GM23338 (cell line): ENCODE measurements around the gene OR2AT4. TPM values are rescaled to one million over a fixed set of nuclear protein-coding genes. Genes with fewer than 3 reads are reported as not detected.

Source experiments
- ATAC-seq: fragments of 200-7000 bp; cut with Tn5 transposase; 3 replicates; pipeline ENCODE4 v1.9.1; 2020
- DNase-seq: peaks from one replicate; pipeline ENCODE4 v3.0.0-alpha.2; 2015; ENCODE audit warnings: low spot score
- H2AFZ ChIP-seq: fragments of 200-600 bp; sonication (generic); 2 replicates; pipeline ENCODE4 v1.8.0; 2016; ENCODE audit warnings: antibody characterized with exemption, mild to moderate bottlenecking, moderate library complexity
- H3F3A ChIP-seq: fragments of 200-600 bp; sonication (generic); replicated peaks from 2 replicates; pipeline ENCODE4 v1.8.0; 2017; ENCODE audit warnings: antibody characterized with exemption, mixed run types, low read depth
- H3K27ac ChIP-seq: fragments of 200-600 bp; sonication (generic); 2 replicates; pipeline ENCODE4 v1.6.1; 2016; ENCODE audit warnings: low read depth
- H3K27me3 ChIP-seq: fragments of 200-600 bp; sonication (generic); 2 replicates; pipeline ENCODE4 v1.8.0; 2016; ENCODE audit warnings: mild to moderate bottlenecking, mixed run types, moderate library complexity; ENCODE audit not compliant: insufficient read depth
- H3K36me3 ChIP-seq: fragments of 200-600 bp; sonication (generic); 2 replicates; pipeline ENCODE4 v1.8.0; 2016; ENCODE audit warnings: mild to moderate bottlenecking; ENCODE audit not compliant: insufficient read depth
- H3K4me1 ChIP-seq: fragments of 200-600 bp; sonication (generic); 2 replicates; pipeline ENCODE4 v1.8.0; 2016; ENCODE audit warnings: mild to moderate bottlenecking, moderate library complexity; ENCODE audit not compliant: insufficient read depth
- H3K4me2 ChIP-seq: fragments of 200-600 bp; sonication (generic); 2 replicates; pipeline ENCODE4 v1.7.1; 2017; ENCODE audit warnings: mixed run types
- H3K4me3 ChIP-seq: fragments of 200-600 bp; sonication (generic); 2 replicates; pipeline ENCODE4 v1.6.1; 2016; ENCODE audit warnings: mixed run types
- H3K79me2 ChIP-seq: fragments of 200-600 bp; sonication (generic); replicated peaks from 2 replicates; pipeline ENCODE4 v1.8.0; 2017; ENCODE audit warnings: mild to moderate bottlenecking; ENCODE audit not compliant: insufficient read depth
- H3K9me2 ChIP-seq: fragments of 200-600 bp; sonication (generic); 2 replicates; pipeline ENCODE4 v1.8.0; 2017; ENCODE audit not compliant: insufficient read depth
- H4K20me1 ChIP-seq: fragments of 200-600 bp; sonication (generic); replicated peaks from 2 replicates; pipeline ENCODE4 v1.8.0; 2017; ENCODE audit warnings: mild to moderate bottlenecking; ENCODE audit not compliant: insufficient read depth
- H3K27ac Mint-ChIP-seq: 2 replicates; pipeline ENCODE4 v1.8.0; 2020; ENCODE audit warnings: inconsistent platforms, mild to moderate bottlenecking, moderate library complexity, mixed read lengths
- H3K27me3 Mint-ChIP-seq: 3 replicates; pipeline ENCODE4 v1.8.0; 2022; ENCODE audit warnings: low read depth, mild to moderate bottlenecking, moderate library complexity, mixed read lengths, inconsistent platforms; ENCODE audit not compliant: insufficient read depth, poor library complexity
- H3K36me3 Mint-ChIP-seq: 3 replicates; pipeline ENCODE4 v1.8.0; 2021; ENCODE audit warnings: low read depth, mild to moderate bottlenecking, inconsistent platforms, moderate library complexity, mixed read lengths
- H3K4me1 Mint-ChIP-seq: 3 replicates; pipeline ENCODE4 v1.8.0; 2020; ENCODE audit warnings: mild to moderate bottlenecking, inconsistent platforms, mixed read lengths
- H3K4me3 Mint-ChIP-seq: 3 replicates; pipeline ENCODE4 v1.8.0; 2021; ENCODE audit warnings: moderate library complexity, mild to moderate bottlenecking, inconsistent platforms, mixed read lengths
- H3K9me3 Mint-ChIP-seq: 3 replicates; pipeline ENCODE4 v1.8.0; 2020; ENCODE audit warnings: moderate library complexity, mild to moderate bottlenecking, inconsistent platforms, mixed read lengths
- CREB1 ChIP-seq: fragments of 250-450 bp; sonication (Bioruptor Pico); IDR thresholded peaks from 2 replicates; pipeline ENCODE4 v1.5.0; 2020; ENCODE audit warnings: low read depth, mild to moderate bottlenecking, moderate library complexity
- ETS1 ChIP-seq: IDR thresholded peaks from 2 replicates; pipeline ENCODE4 v1.6.1; 2016; ENCODE audit warnings: antibody characterized with exemption
- EZH2phosphoT487 ChIP-seq: fragments of 200-600 bp; sonication (generic); IDR thresholded peaks from one replicate; pipeline ENCODE4 v1.8.1; 2018; ENCODE audit warnings: antibody characterized with exemption; ENCODE audit not compliant: unreplicated experiment
- JUNB ChIP-seq: IDR thresholded peaks from one replicate; pipeline ENCODE4 v1.6.1; 2016; ENCODE audit warnings: antibody characterized with exemption; ENCODE audit not compliant: unreplicated experiment
- NANOG ChIP-seq: IDR thresholded peaks from 2 replicates; pipeline ENCODE4 v1.6.1; 2016; ENCODE audit warnings: antibody characterized with exemption, borderline replicate concordance
- POLR2AphosphoS5 ChIP-seq: IDR thresholded peaks from 2 replicates; pipeline ENCODE4 v1.6.1; 2016; ENCODE audit warnings: antibody characterized with exemption, low read depth
- STAT1 ChIP-seq: IDR thresholded peaks from one replicate; pipeline ENCODE4 v1.6.1; 2016; ENCODE audit warnings: antibody characterized with exemption; ENCODE audit not compliant: unreplicated experiment
- polyA plus RNA-seq: library from polyadenylated mRNA; unstranded; fragments of >200 nt; fragmentation: Nextera tagmentation; extraction: Ambion mirVana; gene quantifications from 2 replicates; pipeline ENCODE4 v1.2.1, GENCODE V29; 2016
- total RNA-seq: library from RNA; depleted of rRNA; stranded (reverse); fragments of >200 nt; shearing (Covaris generic); gene quantifications from 2 replicates; pipeline ENCODE4 v1.2.3, GENCODE V29; 2014
- TF ChIP-seq, protein P1 (sequence below), 2 experiments: fragments of 200-600 bp in 1 of 2; sonication (generic) in 1 of 2; conservative IDR thresholded peaks; 2 replicates each; pipeline versions ENCODE4 v1.5.1 to v1.6.1; 2016 to 2017; ENCODE audit warnings: antibody characterized with exemption in 2 of 2, low read depth in 2 of 2, mild to moderate bottlenecking in 2 of 2, moderate library complexity in 1 of 2

The OR2AT4 gene
- total and polyA plus RNA-seq, 2 experiments from 2014 or later = not detected

GRCh38 chr11:75087319-75088305, 9.1 kb downstream of the OR2AT4 start:
- H3K79me2 ChIP-seq = no peaks in the 10 kb centered on the region
- peak; percentile 74 for ATAC-seq

DNA sequence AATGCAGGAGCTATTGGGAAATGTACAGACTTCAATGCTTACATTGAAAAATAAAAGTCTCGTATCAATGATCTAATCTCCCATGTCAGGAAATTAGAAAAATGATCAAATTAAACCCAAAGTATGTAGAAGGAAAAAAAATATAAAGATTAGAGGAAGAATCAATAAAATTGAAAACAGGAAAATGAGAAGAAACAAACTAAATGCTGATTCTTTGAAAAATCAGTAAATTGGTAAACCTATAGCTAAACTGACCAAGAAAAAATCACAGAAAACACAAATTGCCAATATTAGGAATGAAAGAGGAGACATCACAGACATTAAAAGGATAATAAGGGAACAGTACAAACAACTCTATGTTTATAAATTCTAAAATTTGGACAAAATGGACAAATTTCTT, 11.8 kb downstream of the OR2AT4 start:
- Mint-ChIP-seq H3K36me3 (no peaks in the 10 kb centered on the region), H3K27ac (no peak overlapping the region), H3K4me3 (no peak overlapping the region), H3K9me3 (no peaks in the 10 kb centered on the region; the same call in 2 of the 3 replicates), H3K27me3 (no peaks in the 10 kb centered on the region), H3K4me1 (no peaks in the 10 kb centered on the region)
- Histone ChIP-seq H2AFZ (no peak overlapping the region), H3F3A (no peaks in the 10 kb centered on the region), H3K79me2 (no peaks in the 10 kb centered on the region), H3K27ac (no peak overlapping the region), H3K4me3 (no peak overlapping the region), H3K4me2 (no peak overlapping the region), H3K27me3 (no peaks in the 10 kb centered on the region), H3K4me1 (no peaks in the 10 kb centered on the region), H3K36me3 (no peaks in the 10 kb centered on the region), H4K20me1 (no peaks in the 10 kb centered on the region), H3K9me2 (no peaks in the 10 kb centered on the region)
- no peak for DNase-seq
- TF ChIP-seq ETS1 = no peak
- TF ChIP-seq POLR2AphosphoS5 = no peak
- TF ChIP-seq EZH2phosphoT487 = no peak
- TF ChIP-seq CREB1 (CRISPR knock-in tag) = no peak
- no peak for TF ChIP-seq JUNB
- TF ChIP-seq STAT1 = no peak
- ATAC-seq = no peak

More at GRCh38 chr11:75087319-75088305, 9.1 kb downstream of the OR2AT4 start:
- TF ChIP-seq, protein P1, sequence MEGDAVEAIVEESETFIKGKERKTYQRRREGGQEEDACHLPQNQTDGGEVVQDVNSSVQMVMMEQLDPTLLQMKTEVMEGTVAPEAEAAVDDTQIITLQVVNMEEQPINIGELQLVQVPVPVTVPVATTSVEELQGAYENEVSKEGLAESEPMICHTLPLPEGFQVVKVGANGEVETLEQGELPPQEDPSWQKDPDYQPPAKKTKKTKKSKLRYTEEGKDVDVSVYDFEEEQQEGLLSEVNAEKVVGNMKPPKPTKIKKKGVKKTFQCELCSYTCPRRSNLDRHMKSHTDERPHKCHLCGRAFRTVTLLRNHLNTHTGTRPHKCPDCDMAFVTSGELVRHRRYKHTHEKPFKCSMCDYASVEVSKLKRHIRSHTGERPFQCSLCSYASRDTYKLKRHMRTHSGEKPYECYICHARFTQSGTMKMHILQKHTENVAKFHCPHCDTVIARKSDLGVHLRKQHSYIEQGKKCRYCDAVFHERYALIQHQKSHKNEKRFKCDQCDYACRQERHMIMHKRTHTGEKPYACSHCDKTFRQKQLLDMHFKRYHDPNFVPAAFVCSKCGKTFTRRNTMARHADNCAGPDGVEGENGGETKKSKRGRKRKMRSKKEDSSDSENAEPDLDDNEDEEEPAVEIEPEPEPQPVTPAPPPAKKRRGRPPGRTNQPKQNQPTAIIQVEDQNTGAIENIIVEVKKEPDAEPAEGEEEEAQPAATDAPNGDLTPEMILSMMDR (conservative IDR thresholded peaks at IDR 0.05; ENCODE audit: low read depth in 2 of 2) = peak; percentile 16 to 24; a peak in 1 of 4 replicates
- TF ChIP-seq NANOG (no peak), JUNB (no peak)
- Histone ChIP-seq H3K4me3 (no peak overlapping the region), H2AFZ (no peak overlapping the region), H3K36me3 (peaks cover 7% of the 10 kb centered on the region; the same call in 1 of the 2 replicates), H3K4me2 (no peak overlapping the region), H4K20me1 (no peaks in the 10 kb centered on the region), H3K27ac (no peak overlapping the region), H3K27me3 (no peaks in the 10 kb centered on the region), H3K9me2 (no peaks in the 10 kb centered on the region), H3K4me1 (no peaks in the 10 kb centered on the region), H3F3A (no peaks in the 10 kb centered on the region)
- H3K4me3 Mint-ChIP-seq = no peak overlapping the region
- no peaks in the 10 kb centered on the region for H3K36me3 Mint-ChIP-seq
- no peaks in the 10 kb centered on the region for H3K4me1 Mint-ChIP-seq
- peaks cover 18% of the 10 kb centered on the region for H3K9me3 Mint-ChIP-seq
- H3K27me3 Mint-ChIP-seq = no peaks in the 10 kb centered on the region
- no peak overlapping the region for H3K27ac Mint-ChIP-seq
- peak; percentile 7 for DNase-seq
